Endothelial cell of umbilical vein (primary cell): Measurements from ENCODE around the gene TIMM29. TPM values are rescaled to one million over a fixed set of nuclear protein-coding genes. Genes with fewer than 3 reads are reported as not detected.

Source experiments
- BruUV-seq: library from RNA; stranded (reverse); fragments of 400-500 nt; replicated peaks from 2 replicates; lab custom pipeline; 2021; lab: Mats Ljungman, UMichigan
- CTCF ChIA-PET: fragments of 300-600, 350-600 bp; sonication (Branson Sonifier 250); formaldehyde crosslinking; loops from one replicate; lab custom pipeline; 2021; ENCODE audit warnings: antibody characterized with exemption, inconsistent platforms; lab: Charles Lee
- POLR2A ChIA-PET: fragments of 300-600, 350-600 bp; sonication (Branson Sonifier 250); formaldehyde crosslinking; loops from one replicate; lab custom pipeline; 2021; ENCODE audit warnings: antibody characterized with exemption, inconsistent platforms; lab: Charles Lee
- DNase-seq: peaks from one replicate; pipeline ENCODE4 v3.0.0-alpha.2; 2011; ENCODE audit warnings: low read depth, low spot score
- FAIRE-seq: peaks from 2 replicates; lab custom pipeline; 2011; peaks lifted over from hg19 to GRCh38; lab: Jason Lieb, UNC
- H2AFZ ChIP-seq: 2 replicates; pipeline ENCODE4 v1.6.0; 2012; ENCODE audit warnings: low read depth, low read length, control low read depth, inconsistent platforms
- H3K27ac ChIP-seq: 2 replicates; pipeline ENCODE4 v1.5.1; 2011; ENCODE audit warnings: low read depth, mild to moderate bottlenecking, control low read depth, low read length, moderate library complexity; ENCODE audit not compliant: insufficient read depth
- H3K27me3 ChIP-seq, 2 experiments: 2 replicates each; pipeline versions ENCODE4 v1.6.0 to v1.6.1; 2011; ENCODE audit warnings: low read length in 2 of 2, mixed read lengths in 1 of 2; ENCODE audit not compliant: control insufficient read depth in 2 of 2, insufficient read depth in 2 of 2
- H3K36me3 ChIP-seq, 2 experiments: 2 replicates in 1 of 2; 3 replicates in 1 of 2; pipeline ENCODE4 v1.5.1; 2011; ENCODE audit warnings: low read length in 2 of 2, mild to moderate bottlenecking in 1 of 2, moderate library complexity in 1 of 2; ENCODE audit not compliant: control insufficient read depth in 2 of 2, insufficient read depth in 2 of 2; ENCODE audit errors: extremely low read depth in 1 of 2
- H3K4me1 ChIP-seq: 3 replicates; pipeline ENCODE4 v1.5.1; 2011; ENCODE audit warnings: mild to moderate bottlenecking, low read length; ENCODE audit not compliant: control insufficient read depth, insufficient read depth; ENCODE audit errors: extremely low read depth
- H3K4me2 ChIP-seq: 2 replicates; pipeline ENCODE4 v1.6.1; 2011; ENCODE audit warnings: low read length, control low read depth, mixed read lengths; ENCODE audit not compliant: insufficient read depth
- H3K4me3 ChIP-seq, 3 experiments: fragments of 200-600 bp in 1 of 3; sonication (generic), shearing (Covaris generic) in 1 of 3; replicated peaks in 1 of 3; 2 replicates each; pipeline ENCODE4 v1.5.1; 2011 to 2016; ENCODE audit warnings: control low read depth in 3 of 3, low read length in 3 of 3, mild to moderate bottlenecking in 2 of 3, inconsistent platforms in 1 of 3, low read depth in 1 of 3, moderate library complexity in 1 of 3; ENCODE audit not compliant: insufficient read depth in 1 of 3
- H3K79me2 ChIP-seq: 2 replicates; pipeline ENCODE4 v1.6.0; 2012; ENCODE audit warnings: low read length, inconsistent platforms; ENCODE audit not compliant: control insufficient read depth, insufficient read depth
- H3K9ac ChIP-seq: replicated peaks from 2 replicates; pipeline ENCODE3; 2011; ENCODE audit warnings: low read length, control low read depth; ENCODE audit not compliant: insufficient read depth; ENCODE audit errors: extremely low read depth
- H3K9me1 ChIP-seq: replicated peaks from 3 replicates; pipeline ENCODE4 v1.6.0; 2011; ENCODE audit warnings: mild to moderate bottlenecking, low read length; ENCODE audit not compliant: control insufficient read depth, insufficient read depth; ENCODE audit errors: extremely low read depth
- H3K9me3 ChIP-seq: replicated peaks from 2 replicates; pipeline ENCODE4 v1.5.1; 2012; ENCODE audit warnings: low read length, inconsistent platforms; ENCODE audit not compliant: control insufficient read depth, insufficient read depth
- H4K20me1 ChIP-seq: replicated peaks from 2 replicates; pipeline ENCODE3; 2011; ENCODE audit warnings: mild to moderate bottlenecking, low read length; ENCODE audit not compliant: control insufficient read depth, insufficient read depth; ENCODE audit errors: extremely low read depth
- EZH2 ChIP-seq: IDR thresholded peaks from 2 replicates; pipeline ENCODE4 v1.6.1; 2012; ENCODE audit warnings: borderline replicate concordance, low read depth, mild to moderate bottlenecking, moderate library complexity, low read length, inconsistent platforms; ENCODE audit not compliant: severe bottlenecking
- FOS ChIP-seq: IDR thresholded peaks from 2 replicates; pipeline ENCODE4 v1.6.1; 2011; ENCODE audit warnings: mild to moderate bottlenecking, low read length, moderate library complexity, borderline replicate concordance; ENCODE audit not compliant: insufficient read depth
- GATA2 ChIP-seq: IDR thresholded peaks from 2 replicates; pipeline ENCODE4 v1.7.0; 2011; ENCODE audit warnings: low read depth, mild to moderate bottlenecking, moderate library complexity, mixed read lengths, low read length; ENCODE audit not compliant: insufficient read length, insufficient read depth
- JUN ChIP-seq: IDR thresholded peaks from 2 replicates; pipeline ENCODE4 v1.6.1; 2011; ENCODE audit warnings: borderline replicate concordance, low read depth; ENCODE audit not compliant: insufficient read length, insufficient read depth
- MYC ChIP-seq: IDR thresholded peaks from one replicate; pipeline ENCODE4 v1.6.1; 2011; ENCODE audit warnings: mild to moderate bottlenecking, low read depth, low read length
- POLR2A ChIP-seq: IDR thresholded peaks from 2 replicates; pipeline ENCODE4 v1.6.1; 2012; ENCODE audit warnings: low read depth, mild to moderate bottlenecking, control low read depth, low read length
- POLR2AphosphoS5 ChIP-seq: IDR thresholded peaks from 2 replicates; pipeline ENCODE4 v1.6.1; 2012; ENCODE audit warnings: low read depth, mild to moderate bottlenecking, control low read depth, low read length, moderate library complexity; ENCODE audit not compliant: insufficient read depth
- dilution Hi-C: fragments of 300-500 bp; cut with MboI; formaldehyde crosslinking; loops from one replicate; pipeline ENCODE4 v1.15.0; 2019; ENCODE audit warnings: low sequenced_read_pairs; ENCODE audit not compliant: extremely low pct_ligation_motif_present
- intact Hi-C: fragments of 100-400 bp; cut with micrococcal nuclease; formaldehyde crosslinking; loops from one replicate; pipeline ENCODE4 v1.10.0; 2022
- polyA plus RNA-seq, 4 experiments: library from polyadenylated mRNA; depleted of rRNA in 3 of 4; stranded (reverse) in 3 of 4; unstranded in 1 of 4; fragments of >200 nt; gene quantifications; 2 replicates each; pipeline versions ENCODE4 v1.2.1 to v1.2.3, GENCODE V29; 2011 to 2012; ENCODE audit warnings: missing spikeins in 1 of 4
- total RNA-seq: library from RNA; stranded (reverse); gene quantifications from 2 replicates; pipeline ENCODE4 v1.2.3, GENCODE V29; 2021
- TF ChIP-seq, protein P1 (sequence below): IDR thresholded peaks from 2 replicates; pipeline ENCODE4 v1.6.1; 2011; ENCODE audit not compliant: insufficient read depth, insufficient read length
- TF ChIP-seq, protein P2 (sequence below), 2 donors: IDR thresholded peaks; 1 replicate in 1 of 2; 2 replicates in 1 of 2; pipeline ENCODE4 v1.5.1; 2011; ENCODE audit warnings: low read length in 2 of 2, mild to moderate bottlenecking in 2 of 2, moderate library complexity in 2 of 2, control low read depth in 1 of 2, inconsistent platforms in 1 of 2, low read depth in 1 of 2; ENCODE audit not compliant: insufficient read depth in 1 of 2; ENCODE audit errors: extremely low read depth in 1 of 2

The TIMM29 gene
- total and polyA plus RNA-seq, 2 donors (not counting 3 experiments of a cell fraction or from before 2014, with no cell fraction given) = 10.7 to 20.6 TPM

DNA sequence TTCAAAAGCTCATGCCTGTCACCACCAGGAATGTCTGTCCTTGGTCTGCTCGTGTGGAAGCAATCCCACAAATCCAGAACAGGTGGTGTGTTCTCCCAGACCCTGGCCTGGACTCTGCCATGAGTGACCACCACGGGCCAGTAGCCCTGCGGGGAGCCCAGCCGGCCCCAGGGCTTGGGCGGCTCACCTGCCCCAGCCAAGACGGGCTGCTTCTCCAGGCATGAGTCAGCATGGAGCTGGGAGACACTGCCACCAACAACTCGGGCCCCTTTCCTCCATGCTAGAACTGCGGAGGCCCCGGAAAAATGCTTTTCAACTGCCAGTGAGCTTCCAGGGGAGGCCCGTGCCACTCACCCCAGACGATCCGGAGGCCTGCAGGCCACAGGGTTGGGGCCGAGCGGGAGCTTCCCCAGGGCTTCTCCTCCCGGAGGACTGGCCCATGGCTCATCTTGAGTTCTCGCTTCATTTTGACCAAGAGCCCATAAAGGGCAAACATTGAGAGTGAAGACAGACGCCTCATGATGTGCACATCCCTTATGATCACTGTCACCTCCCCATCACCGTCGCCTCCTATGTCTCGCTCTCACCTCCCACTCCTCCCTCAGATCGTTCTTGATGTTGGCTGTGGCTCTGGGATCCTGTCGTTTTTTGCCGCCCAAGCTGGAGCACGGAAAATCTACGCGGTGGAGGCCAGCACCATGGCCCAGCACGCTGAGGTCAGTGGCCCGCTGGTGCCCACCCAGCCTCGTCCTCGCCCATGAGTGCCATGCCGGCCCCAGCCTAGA is 16.8 kb upstream of the TIMM29 start:
- POLR2A ChIA-PET = no interaction called here
- TF ChIP-seq JUN (no peak), MYC (no peak), GATA2 (no peak), FOS (no peak), POLR2A (no peak), POLR2AphosphoS5 (no peak), EZH2 (no peak)
- TF ChIP-seq, protein P1, sequence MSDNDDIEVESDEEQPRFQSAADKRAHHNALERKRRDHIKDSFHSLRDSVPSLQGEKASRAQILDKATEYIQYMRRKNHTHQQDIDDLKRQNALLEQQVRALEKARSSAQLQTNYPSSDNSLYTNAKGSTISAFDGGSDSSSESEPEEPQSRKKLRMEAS = no peak
- TF ChIP-seq, protein P2, sequence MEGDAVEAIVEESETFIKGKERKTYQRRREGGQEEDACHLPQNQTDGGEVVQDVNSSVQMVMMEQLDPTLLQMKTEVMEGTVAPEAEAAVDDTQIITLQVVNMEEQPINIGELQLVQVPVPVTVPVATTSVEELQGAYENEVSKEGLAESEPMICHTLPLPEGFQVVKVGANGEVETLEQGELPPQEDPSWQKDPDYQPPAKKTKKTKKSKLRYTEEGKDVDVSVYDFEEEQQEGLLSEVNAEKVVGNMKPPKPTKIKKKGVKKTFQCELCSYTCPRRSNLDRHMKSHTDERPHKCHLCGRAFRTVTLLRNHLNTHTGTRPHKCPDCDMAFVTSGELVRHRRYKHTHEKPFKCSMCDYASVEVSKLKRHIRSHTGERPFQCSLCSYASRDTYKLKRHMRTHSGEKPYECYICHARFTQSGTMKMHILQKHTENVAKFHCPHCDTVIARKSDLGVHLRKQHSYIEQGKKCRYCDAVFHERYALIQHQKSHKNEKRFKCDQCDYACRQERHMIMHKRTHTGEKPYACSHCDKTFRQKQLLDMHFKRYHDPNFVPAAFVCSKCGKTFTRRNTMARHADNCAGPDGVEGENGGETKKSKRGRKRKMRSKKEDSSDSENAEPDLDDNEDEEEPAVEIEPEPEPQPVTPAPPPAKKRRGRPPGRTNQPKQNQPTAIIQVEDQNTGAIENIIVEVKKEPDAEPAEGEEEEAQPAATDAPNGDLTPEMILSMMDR (IDR thresholded peaks at IDR 0.05; ENCODE audit: extremely low read depth in 1 of 2, insufficient read depth in 1 of 2, low read depth in 1 of 2, low read length in 2 of 2) = no peak
- Histone ChIP-seq H3K4me1 (no peaks in the 10 kb centered on the region), H3K79me2 (no peaks in the 10 kb centered on the region), H3K27me3 (no peaks in the 10 kb centered on the region), H4K20me1 (no peaks in the 10 kb centered on the region), H2AFZ (no peak overlapping the region), H3K4me3 (no peak overlapping the region), H3K9me1 (no peaks in the 10 kb centered on the region), H3K4me2 (no peak overlapping the region), H3K27ac (no peak overlapping the region), H3K36me3 (peaks cover 0 to 43% of the 10 kb centered on the region in 2 experiments), H3K9ac (no peak overlapping the region), H3K9me3 (no peaks in the 10 kb centered on the region)
- FAIRE-seq (no peak), DNase-seq (no peak)
- intact Hi-C loops (no loop called here), dilution Hi-C loops (loop anchor here (10.0 kb wide), 1 partner anchor 113 kb away; no protein-coding TSS in a partner anchor)
- BruUV-seq = no TSS peak
- CTCF ChIA-PET = interaction anchor here (0.9 to 1.3 kb wide), 4 partner anchors 13 to 41 kb away, joined by 3 to 7 read pairs (median 4); partner anchors contain the start of gene CARM1
